Measurements from ENCODE around the gene UBTFL1. TPM values are rescaled to one million over a fixed set of nuclear protein-coding genes. Genes with fewer than 3 reads are reported as not detected.
"Not testable (repeated sequence)": the region's sequence is repeated elsewhere in the genome, so short reads cannot be mapped to it uniquely, and the experiment has no call there.

The UBTFL1 gene
- not detected for polyA plus RNA-seq

- not testable (repeated sequence) for H3K9me3 ChIP-seq (ENCODE audit: control insufficient read depth in 2 of 2, insufficient read depth in 1 of 2, low read depth in 1 of 2, low read length in 1 of 2); H3K4me1 ChIP-seq (ENCODE audit: control insufficient read depth in 2 of 2, insufficient read depth in 2 of 2, low read length in 1 of 2); H3K4me3 ChIP-seq (ENCODE audit: low read depth in 1 of 2, low read length in 2 of 2); H3K27ac ChIP-seq (ENCODE audit: low read depth in 2 of 2, low read length in 1 of 2); H3K27me3 ChIP-seq (ENCODE audit: control insufficient read depth in 1 of 2, insufficient read depth in 2 of 2, low read length in 2 of 2); H3K36me3 ChIP-seq (ENCODE audit: control insufficient read depth in 2 of 2, insufficient read depth in 2 of 2, low read length in 1 of 2)
- 75% methylated on average over 2 of the region's 3 CpGs; no CpG with 5 or more reads in 1 of the 2 donors for WGBS, 2 donors
Measured at GRCh38 chr11:90085650-90086049, at the start of gene UBTFL1. TSS of gene UBTFL1 (plus strand) at chr11:90085950. CDS start at chr11:90085950, 0 bp downstream.

GRCh38 chr11:90051591-90052209 is 34.0 kb upstream of the UBTFL1 start:
- H3K27ac ChIP-seq (ENCODE audit: low read depth in 2 of 2, low read length in 1 of 2); H3K27me3 ChIP-seq (ENCODE audit: control insufficient read depth in 1 of 2, insufficient read depth in 2 of 2, low read length in 2 of 2); H3K4me3 ChIP-seq (ENCODE audit: low read depth in 1 of 2, low read length in 2 of 2); H3K9me3 ChIP-seq (ENCODE audit: control insufficient read depth in 2 of 2, insufficient read depth in 1 of 2, low read depth in 1 of 2, low read length in 1 of 2); H3K4me1 ChIP-seq (ENCODE audit: control insufficient read depth in 2 of 2, insufficient read depth in 2 of 2, low read length in 1 of 2); H3K36me3 ChIP-seq (ENCODE audit: control insufficient read depth in 2 of 2, insufficient read depth in 2 of 2, low read length in 1 of 2): not testable (repeated sequence)
- WGBS, 2 donors, result 42 to 45% methylated on average over 9 to 24 of the region's 41 CpGs

- WGBS, 2 donors, result 10 to 14% methylated on average over 8 to 15 of the region's 33 CpGs
- H3K4me1 ChIP-seq (ENCODE audit: control insufficient read depth in 2 of 2, insufficient read depth in 2 of 2, low read length in 1 of 2); H3K9me3 ChIP-seq (ENCODE audit: control insufficient read depth in 2 of 2, insufficient read depth in 1 of 2, low read depth in 1 of 2, low read length in 1 of 2); H3K27ac ChIP-seq (ENCODE audit: low read depth in 2 of 2, low read length in 1 of 2); H3K36me3 ChIP-seq (ENCODE audit: control insufficient read depth in 2 of 2, insufficient read depth in 2 of 2, low read length in 1 of 2); H3K27me3 ChIP-seq (ENCODE audit: control insufficient read depth in 1 of 2, insufficient read depth in 2 of 2, low read length in 2 of 2); H3K4me3 ChIP-seq (ENCODE audit: low read depth in 1 of 2, low read length in 2 of 2): not testable (repeated sequence)
Measured at GRCh38 chr11:90052311-90052710, 33.4 kb upstream of the UBTFL1 start.

- H3K36me3 ChIP-seq (ENCODE audit: control insufficient read depth in 2 of 2, insufficient read depth in 2 of 2, low read length in 1 of 2); H3K27ac ChIP-seq (ENCODE audit: low read depth in 2 of 2, low read length in 1 of 2); H3K27me3 ChIP-seq (ENCODE audit: control insufficient read depth in 1 of 2, insufficient read depth in 2 of 2, low read length in 2 of 2); H3K4me1 ChIP-seq (ENCODE audit: control insufficient read depth in 2 of 2, insufficient read depth in 2 of 2, low read length in 1 of 2); H3K9me3 ChIP-seq (ENCODE audit: control insufficient read depth in 2 of 2, insufficient read depth in 1 of 2, low read depth in 1 of 2, low read length in 1 of 2); H3K4me3 ChIP-seq (ENCODE audit: low read depth in 1 of 2, low read length in 2 of 2): not testable (repeated sequence)
- 21 to 37% methylated on average over 5 to 16 of the region's 28 CpGs for WGBS, 2 donors
Measured at GRCh38 chr11:90053545-90053944, 32.2 kb upstream of the UBTFL1 start.

GRCh38 chr11:90088731-90089130 is 3.0 kb downstream of the UBTFL1 start:
- not testable (repeated sequence) for H3K9me3 ChIP-seq (ENCODE audit: control insufficient read depth in 2 of 2, insufficient read depth in 1 of 2, low read depth in 1 of 2, low read length in 1 of 2); H3K4me3 ChIP-seq (ENCODE audit: low read depth in 1 of 2, low read length in 2 of 2); H3K36me3 ChIP-seq (ENCODE audit: control insufficient read depth in 2 of 2, insufficient read depth in 2 of 2, low read length in 1 of 2); H3K27ac ChIP-seq (ENCODE audit: low read depth in 2 of 2, low read length in 1 of 2); H3K4me1 ChIP-seq (ENCODE audit: control insufficient read depth in 2 of 2, insufficient read depth in 2 of 2, low read length in 1 of 2); H3K27me3 ChIP-seq (ENCODE audit: control insufficient read depth in 1 of 2, insufficient read depth in 2 of 2, low read length in 2 of 2)
- 31 to 65% methylated on average over 2 of the region's 2 CpGs for WGBS, 2 donors

GRCh38 chr11:90095230-90095924 is 9.6 kb downstream of the UBTFL1 start:
- H3K4me3 ChIP-seq (ENCODE audit: low read depth in 1 of 2, low read length in 2 of 2); H3K27me3 ChIP-seq (ENCODE audit: control insufficient read depth in 1 of 2, insufficient read depth in 2 of 2, low read length in 2 of 2); H3K9me3 ChIP-seq (ENCODE audit: control insufficient read depth in 2 of 2, insufficient read depth in 1 of 2, low read depth in 1 of 2, low read length in 1 of 2); H3K27ac ChIP-seq (ENCODE audit: low read depth in 2 of 2, low read length in 1 of 2); H3K36me3 ChIP-seq (ENCODE audit: control insufficient read depth in 2 of 2, insufficient read depth in 2 of 2, low read length in 1 of 2); H3K4me1 ChIP-seq (ENCODE audit: control insufficient read depth in 2 of 2, insufficient read depth in 2 of 2, low read length in 1 of 2): not testable (repeated sequence)
- WGBS, 2 donors, result 87% methylated on average over 14 to 24 of the region's 28 CpGs

GRCh38 chr11:90098261-90098660 is 12.5 kb downstream of the UBTFL1 start:
- 73 to 76% methylated on average over 4 of the region's 4 CpGs for WGBS, 2 donors
- H3K9me3 ChIP-seq (ENCODE audit: control insufficient read depth in 2 of 2, insufficient read depth in 1 of 2, low read depth in 1 of 2, low read length in 1 of 2); H3K27ac ChIP-seq (ENCODE audit: low read depth in 2 of 2, low read length in 1 of 2); H3K27me3 ChIP-seq (ENCODE audit: control insufficient read depth in 1 of 2, insufficient read depth in 2 of 2, low read length in 2 of 2); H3K36me3 ChIP-seq (ENCODE audit: control insufficient read depth in 2 of 2, insufficient read depth in 2 of 2, low read length in 1 of 2); H3K4me3 ChIP-seq (ENCODE audit: low read depth in 1 of 2, low read length in 2 of 2); H3K4me1 ChIP-seq (ENCODE audit: control insufficient read depth in 2 of 2, insufficient read depth in 2 of 2, low read length in 1 of 2): not testable (repeated sequence)

GRCh38 chr11:90100431-90100830 is 14.7 kb downstream of the UBTFL1 start:
- Histone ChIP-seq H3K27ac (ENCODE audit: low read depth in 2 of 2, low read length in 1 of 2) (no peak overlapping the region), H3K27me3 (ENCODE audit: control insufficient read depth in 1 of 2, insufficient read depth in 2 of 2, low read length in 2 of 2) (no peaks in the 10 kb centered on the region), H3K4me3 (ENCODE audit: low read depth in 1 of 2, low read length in 2 of 2) (no peak overlapping the region), H3K36me3 (ENCODE audit: control insufficient read depth in 2 of 2, insufficient read depth in 2 of 2, low read length in 1 of 2) (no peaks in the 10 kb centered on the region), H3K9me3 (ENCODE audit: control insufficient read depth in 2 of 2, insufficient read depth in 1 of 2, low read depth in 1 of 2, low read length in 1 of 2) (no peaks in the 10 kb centered on the region), H3K4me1 (ENCODE audit: control insufficient read depth in 2 of 2, insufficient read depth in 2 of 2, low read length in 1 of 2) (no peaks in the 10 kb centered on the region)
- 75 to 92% methylated on average over 3 of the region's 3 CpGs for WGBS, 2 donors

- H3K4me3 ChIP-seq (ENCODE audit: low read depth in 1 of 2, low read length in 2 of 2), result no peak overlapping the region
- 5 to 8% methylated on average over 2 of the region's 2 CpGs for WGBS, 2 donors
- no peaks in the 10 kb centered on the region for H3K9me3 ChIP-seq (ENCODE audit: control insufficient read depth in 2 of 2, insufficient read depth in 1 of 2, low read depth in 1 of 2, low read length in 1 of 2)
- no peaks in the 10 kb centered on the region for H3K4me1 ChIP-seq (ENCODE audit: control insufficient read depth in 2 of 2, insufficient read depth in 2 of 2, low read length in 1 of 2)
- H3K27ac ChIP-seq (ENCODE audit: low read depth in 2 of 2, low read length in 1 of 2), result no peak overlapping the region
- H3K36me3 ChIP-seq (ENCODE audit: control insufficient read depth in 2 of 2, insufficient read depth in 2 of 2, low read length in 1 of 2), result no peaks in the 10 kb centered on the region
- no peaks in the 10 kb centered on the region for H3K27me3 ChIP-seq (ENCODE audit: control insufficient read depth in 1 of 2, insufficient read depth in 2 of 2, low read length in 2 of 2)
Measured at GRCh38 chr11:90113541-90113940, 27.8 kb downstream of the UBTFL1 start.

GRCh38 chr11:90120191-90120590 is 34.4 kb downstream of the UBTFL1 start:
- WGBS, 2 donors, result 94 to 97% methylated on average over 4 of the region's 4 CpGs

More at GRCh38 chr11:90120191-90120590, 34.4 kb downstream of the UBTFL1 start:
- Histone ChIP-seq H3K27ac (ENCODE audit: low read depth in 2 of 2, low read length in 1 of 2) (no peak overlapping the region), H3K27me3 (ENCODE audit: control insufficient read depth in 1 of 2, insufficient read depth in 2 of 2, low read length in 2 of 2) (no peaks in the 10 kb centered on the region), H3K36me3 (ENCODE audit: control insufficient read depth in 2 of 2, insufficient read depth in 2 of 2, low read length in 1 of 2) (no peaks in the 10 kb centered on the region), H3K9me3 (ENCODE audit: control insufficient read depth in 2 of 2, insufficient read depth in 1 of 2, low read depth in 1 of 2, low read length in 1 of 2) (no peaks in the 10 kb centered on the region), H3K4me1 (ENCODE audit: control insufficient read depth in 2 of 2, insufficient read depth in 2 of 2, low read length in 1 of 2) (no peaks in the 10 kb centered on the region), H3K4me3 (ENCODE audit: low read depth in 1 of 2, low read length in 2 of 2) (no peak overlapping the region)
